NB4 (cell line): ENCODE data around the gene TBC1D10B.

Experiments
- CTCF ChIP-seq: IDR thresholded peaks from one replicate; pipeline ENCODE4 v1.5.1; 2012; ENCODE audit warnings: low read depth, low read length
- MAX ChIP-seq: IDR thresholded peaks from 2 replicates; pipeline ENCODE4 v1.6.1; 2011; ENCODE audit warnings: low read depth, low read length
- POLR2A ChIP-seq: IDR thresholded peaks from 2 replicates; pipeline ENCODE4 v1.6.1; 2011; ENCODE audit warnings: mild to moderate bottlenecking; ENCODE audit not compliant: insufficient read length; ENCODE audit errors: extremely low read depth

- TF ChIP-seq MAX (no peak), POLR2A (no peak), CTCF (no peak)
Measured at GRCh38 chr16:30357715-30358576, 12.3 kb downstream of the TBC1D10B start.
